ENCODE results near the gene ZNF462. TPM values are rescaled to one million over a fixed set of nuclear protein-coding genes. Genes with fewer than 3 reads are reported as not detected.

ZNF462 gene
- total RNA-seq, 4 donors from 2014 or later: 9.3 to 13.3 (median 11.4) TPM

DNA sequence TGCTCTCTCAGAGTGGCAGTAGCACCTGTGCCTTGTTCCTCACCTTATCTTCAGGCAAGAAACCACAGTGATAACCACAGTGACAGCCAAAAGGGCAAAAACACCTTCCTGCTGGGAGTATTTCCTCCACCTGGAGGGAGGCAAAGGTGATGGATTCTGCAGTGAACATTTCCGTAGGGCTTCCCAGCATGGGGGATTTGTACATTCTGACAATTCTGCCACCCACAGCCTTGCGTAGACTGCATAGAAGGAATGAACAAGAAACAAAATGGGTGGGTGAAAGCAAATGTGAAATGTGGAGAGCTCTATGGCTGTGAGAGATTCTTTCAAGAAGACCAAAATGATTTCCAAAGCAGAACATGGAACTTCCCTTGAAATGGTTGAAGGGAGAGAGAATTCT lies 111.4 kb downstream of the ZNF462 start:
- H3K4me3 ChIP-seq: no peak overlapping the region
- no peak for TF ChIP-seq POLR2A (IDR thresholded peaks at IDR 0.05)
- no peak for TF ChIP-seq CTCF (IDR thresholded peaks at IDR 0.05 in 4 of 5, conservative IDR thresholded peaks at IDR 0.05 in 1 of 5)
- H3K9me3 ChIP-seq: no peaks in the 10 kb centered on the region
- in situ Hi-C loops (cut with MboI; ENCODE audit: low sequenced_read_pairs in 4 of 4): no loop called here
- ATAC-seq: no peak
- H3K27ac ChIP-seq: no peak overlapping the region
- no peak for DNase-seq
- intact Hi-C loops (cut with DNase I; ENCODE audit: low total_unique reads): no loop called here
- peaks cover 3 to 18% of the 10 kb centered on the region in 2 donors for H3K4me1 ChIP-seq
- H3K36me3 ChIP-seq: peaks cover 0 to 50% of the 10 kb centered on the region in 2 donors
- H3K27me3 ChIP-seq: no peaks in the 10 kb centered on the region

GRCh38 chr9:106976772-106977171 lies 113.8 kb downstream of the ZNF462 start:
- no peak for TF ChIP-seq CTCF (IDR thresholded peaks at IDR 0.05 in 4 of 5, conservative IDR thresholded peaks at IDR 0.05 in 1 of 5)
- no peak for TF ChIP-seq POLR2A (IDR thresholded peaks at IDR 0.05)
- intact Hi-C loops (cut with DNase I; ENCODE audit: low total_unique reads) (no loop called here), in situ Hi-C loops (cut with MboI; ENCODE audit: low sequenced_read_pairs in 4 of 4) (no loop called here)
- Histone ChIP-seq H3K36me3 (peaks cover 0 to 50% of the 10 kb centered on the region in 2 donors), H3K9me3 (no peaks in the 10 kb centered on the region), H3K27me3 (no peaks in the 10 kb centered on the region), H3K27ac (no peak overlapping the region), H3K4me3 (no peak overlapping the region), H3K4me1 (peaks cover 0 to 11% of the 10 kb centered on the region in 2 donors)
- ATAC-seq (no peak), DNase-seq (no peak)

GRCh38 chr9:106980551-106981101 lies 117.7 kb downstream of the ZNF462 start:
- peaks cover 0 to 20% of the 10 kb centered on the region in 2 donors for H3K4me1 ChIP-seq
- H3K4me3 ChIP-seq: no peak overlapping the region
- H3K9me3 ChIP-seq: no peaks in the 10 kb centered on the region
- DNase-seq: no peak
- in situ Hi-C loops (cut with MboI; ENCODE audit: low sequenced_read_pairs in 4 of 4): no loop called here
- intact Hi-C loops (cut with DNase I; ENCODE audit: low total_unique reads): no loop called here
- H3K27ac ChIP-seq: no peak overlapping the region
- no peak for ATAC-seq
- TF ChIP-seq CTCF (IDR thresholded peaks at IDR 0.05 in 4 of 5, conservative IDR thresholded peaks at IDR 0.05 in 1 of 5) (no peak), POLR2A (IDR thresholded peaks at IDR 0.05) (no peak)
- H3K36me3 ChIP-seq: peaks cover 4 to 32% of the 10 kb centered on the region in 2 donors
- no peaks in the 10 kb centered on the region for H3K27me3 ChIP-seq

DNA sequence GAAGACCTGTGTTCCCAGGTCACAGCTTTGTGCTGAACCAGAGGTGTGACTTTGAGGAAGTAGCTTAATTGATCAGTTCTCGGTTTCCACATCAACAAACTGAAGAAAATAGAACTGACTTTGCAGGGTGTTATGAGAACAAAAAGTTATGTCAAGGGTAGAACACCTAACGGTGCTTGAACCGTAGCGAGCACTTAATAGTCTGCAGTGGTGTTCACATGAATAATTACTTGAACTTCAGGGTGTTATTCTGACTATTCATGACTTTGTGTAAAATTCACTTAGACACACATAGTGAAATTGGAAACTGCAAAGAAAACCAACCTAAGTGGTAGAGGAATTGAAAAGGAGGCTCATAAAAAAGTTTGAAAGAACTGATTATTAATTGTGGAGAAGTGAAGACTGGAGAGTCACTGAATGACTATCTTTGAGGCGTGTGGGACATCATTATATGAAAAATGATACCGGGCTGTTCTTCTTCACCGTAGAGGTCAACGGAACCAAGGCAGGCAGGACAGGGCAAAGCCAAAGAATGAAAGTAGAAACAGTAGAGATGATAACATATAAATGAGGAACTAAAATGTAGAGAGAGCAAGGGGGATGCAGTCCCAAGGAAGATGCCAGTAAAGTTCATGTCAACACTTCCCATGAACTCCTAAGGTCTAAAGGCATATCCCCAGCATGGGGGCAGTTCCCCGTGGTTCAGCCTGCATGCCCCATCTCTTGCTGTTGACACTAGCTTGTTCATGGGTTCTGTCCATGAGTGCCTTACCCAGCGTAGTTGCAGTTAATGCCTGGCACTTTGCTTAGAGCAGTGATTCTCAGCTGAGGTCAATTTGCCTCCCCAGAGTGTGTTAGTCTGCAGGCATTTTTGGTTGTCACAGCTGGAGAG lies 118.7 kb downstream of the ZNF462 start:
- no peak overlapping the region for H3K4me3 ChIP-seq
- in situ Hi-C loops (cut with MboI; ENCODE audit: low sequenced_read_pairs in 4 of 4): no loop called here
- H3K27ac ChIP-seq: no peak overlapping the region
- no peaks in the 10 kb centered on the region for H3K9me3 ChIP-seq
- DNase-seq (no peak), ATAC-seq (no peak)
- no peak for TF ChIP-seq CTCF (IDR thresholded peaks at IDR 0.05 in 4 of 5, conservative IDR thresholded peaks at IDR 0.05 in 1 of 5)
- TF ChIP-seq POLR2A (IDR thresholded peaks at IDR 0.05): no peak
- peaks cover 0 to 13% of the 10 kb centered on the region in 2 donors for H3K4me1 ChIP-seq
- intact Hi-C loops (cut with DNase I; ENCODE audit: low total_unique reads): no loop called here
- H3K36me3 ChIP-seq: peaks cover 4 to 29% of the 10 kb centered on the region in 2 donors
- H3K27me3 ChIP-seq: no peaks in the 10 kb centered on the region

All from gastrocnemius medialis (tissue), 4 donors.